ENCODE measurements around the gene MYCT1. TPM values are rescaled to one million over a fixed set of nuclear protein-coding genes. Genes with fewer than 3 reads are reported as not detected.

MYCT1 gene
- total and polyA plus RNA-seq, 2 of the 8 experiments (the other 6 are each of a cell fraction or from before 2014, with no cell fraction given): 0.39 to 3.3 TPM

GRCh38 chr6:152671171-152671570 is 26.5 kb upstream of the MYCT1 start:
- Histone ChIP-seq H2BK5ac (ENCODE audit: low read depth, low read length) (no peak overlapping the region), H3K36me3 (ENCODE audit: control insufficient read depth in 2 of 4, insufficient read depth in 4 of 4, low read length in 3 of 4) (no peaks in the 10 kb centered on the region), H2BK12ac (ENCODE audit: low read depth, low read length) (no peak overlapping the region), H3K4me3 (ENCODE audit: extremely low read depth in 1 of 4, insufficient read depth in 2 of 4, low read depth in 3 of 4, low read length in 4 of 4) (no peak overlapping the region), H3K27me3 (replicated peaks in 1 of 4; ENCODE audit: control insufficient read depth in 3 of 4, extremely low read depth in 1 of 4, insufficient read depth in 3 of 4, low read length in 3 of 4) (no peaks in the 10 kb centered on the region), H3K4ac (replicated peaks; ENCODE audit: insufficient read length, low read depth, low read length) (no peak overlapping the region), H3K9me3 (ENCODE audit: insufficient read depth in 2 of 2, low read depth in 1 of 2, low read length in 1 of 2) (no peaks in the 10 kb centered on the region), H3K79me2 (ENCODE audit: control insufficient read depth in 1 of 2, insufficient read depth in 2 of 2, low read length in 2 of 2) (no peaks in the 10 kb centered on the region), H2BK15ac (ENCODE audit: low read length) (no peak overlapping the region), H2BK20ac (ENCODE audit: low read length) (no peak overlapping the region), H2AK5ac (ENCODE audit: low read depth, low read length) (no peak overlapping the region), H3K9ac (replicated peaks in 1 of 4; ENCODE audit: extremely low read depth in 1 of 4, low read depth in 3 of 4, low read length in 3 of 4) (no peak overlapping the region), H3K56ac (replicated peaks; ENCODE audit: insufficient read length, low read depth, low read length) (no peak overlapping the region), H3K4me2 (ENCODE audit: insufficient read depth in 1 of 2, low read depth in 2 of 2, low read length in 2 of 2) (no peak overlapping the region), H3K18ac (ENCODE audit: extremely low read depth, low read length) (no peak overlapping the region), H3K79me1 (ENCODE audit: low read depth, low read length) (no peaks in the 10 kb centered on the region), H3K27ac (ENCODE audit: low read depth, low read length) (no peak overlapping the region), H3K4me1 (replicated peaks in 1 of 4; ENCODE audit: control insufficient read depth in 3 of 4, insufficient read depth in 4 of 4, low read length in 3 of 4) (no peaks in the 10 kb centered on the region), H4K8ac (ENCODE audit: extremely low read depth, insufficient read depth, low read length) (no peak overlapping the region), H4K91ac (replicated peaks; ENCODE audit: insufficient read length, low read length) (no peak overlapping the region), H4K5ac (ENCODE audit: insufficient read length, low read depth, low read length) (no peak overlapping the region), H3K23me2 (ENCODE audit: low read depth, low read length) (no peaks in the 10 kb centered on the region), H2BK120ac (replicated peaks; ENCODE audit: low read depth, low read length) (no peak overlapping the region), H3K23ac (ENCODE audit: insufficient read length) (no peak overlapping the region), H4K20me1 (replicated peaks in 1 of 2; ENCODE audit: control insufficient read depth in 1 of 2, insufficient read depth in 2 of 2, low read length in 2 of 2) (no peaks in the 10 kb centered on the region), H3K14ac (ENCODE audit: insufficient read length) (no peak overlapping the region), H2AFZ (ENCODE audit: low read length) (no peak overlapping the region)
- TF ChIP-seq SRF (IDR thresholded peaks at IDR 0.05; ENCODE audit: low read depth, low read length): no peak
- TF ChIP-seq HDAC2 (IDR thresholded peaks at IDR 0.05; ENCODE audit: borderline replicate concordance in 1 of 2, low read depth in 2 of 2, low read length in 2 of 2): no peak
- no peak for TF ChIP-seq POLR2AphosphoS5 (IDR thresholded peaks at IDR 0.05; ENCODE audit: low read depth, low read length)
- TF ChIP-seq BCL11A (IDR thresholded peaks at IDR 0.05; ENCODE audit: low read depth in 2 of 2, low read length in 2 of 2): no peak
- no peak for TF ChIP-seq CTBP2 (IDR thresholded peaks at IDR 0.05; ENCODE audit: borderline replicate concordance, insufficient read depth, insufficient read length, low read length)
- no peak for TF ChIP-seq RXRA (IDR thresholded peaks at IDR 0.05; ENCODE audit: insufficient read depth, low read depth, low read length)
- TF ChIP-seq TEAD4 (IDR thresholded peaks at IDR 0.05; ENCODE audit: low read depth, low read length): no peak
- TF ChIP-seq PHF8 (conservative IDR thresholded peaks at IDR 0.05; ENCODE audit: low read depth, low read length): no peak
- TF ChIP-seq SP1 (IDR thresholded peaks at IDR 0.05; ENCODE audit: low read depth, low read length): no peak
- TF ChIP-seq YY1 (IDR thresholded peaks at IDR 0.05; ENCODE audit: low read depth, low read length): no peak
- TF ChIP-seq SAP30 (IDR thresholded peaks at IDR 0.05; ENCODE audit: insufficient read depth, insufficient replicate concordance, low read length): no peak
- CTCF ChIA-PET (ENCODE audit: partially characterized antibody): interaction anchor here (0.7 to 2.8 kb wide), 11 partner anchors 12 to 336 kb away, joined by 3 to 12 read pairs (median 4); no protein-coding TSS in a partner anchor
- FAIRE-seq: no peak
- WGBS, 2 experiments (ENCODE audit: extremely low coverage in 1 of 2, insufficient coverage in 1 of 2, insufficient read length in 1 of 2, insufficient replicate concordance in 2 of 2, low coverage in 1 of 2, low lambda C conversion rate in 2 of 2, missing lambda C conversion rate in 1 of 2): 68 to 100% methylated on average over 2 to 4 of the region's 4 CpGs
- POLR2A ChIA-PET (ENCODE audit: partially characterized antibody): no interaction called here
- no peak for DNase-seq (ENCODE audit: low read depth in 1 of 2, low spot score in 2 of 2)
